HG03066 (cell line): ENCODE results near the gene GOLGA8N.
"Not testable (repeated sequence)": the region's sequence is repeated elsewhere in the genome, so short reads cannot be mapped to it uniquely, and the experiment has no call there.

Experiments used
- ATAC-seq: cut with Tn5 transposase; IDR thresholded peaks from one replicate; pipeline ENCODE4 v1.9.1; 2021; ENCODE audit warnings: low read depth; ENCODE audit not compliant: unreplicated experiment

GOLGA8N gene

DNA sequence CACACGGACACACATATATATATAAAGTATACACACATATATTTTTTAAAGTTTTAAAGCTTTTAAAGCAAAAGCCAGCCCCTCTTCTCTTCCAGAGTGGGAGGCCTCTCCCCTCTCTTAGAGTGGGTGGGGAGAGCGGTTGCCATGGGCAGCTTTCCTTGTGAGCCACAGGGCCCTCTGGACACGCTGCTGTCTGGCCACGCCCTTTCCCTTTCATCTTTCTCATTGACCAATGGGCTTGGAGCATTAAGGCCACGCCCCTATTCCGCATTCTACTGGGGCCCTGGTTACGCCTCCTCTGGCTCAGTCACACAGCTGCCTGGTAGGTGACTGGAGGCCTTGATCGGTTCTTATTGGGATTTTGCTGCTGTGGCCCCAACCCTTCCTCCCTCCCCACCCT lies at the start of gene GOLGA8N:
TSS of gene GOLGA8N (plus strand) at position 306 of the 400 bp plus-strand sequence.
- ATAC-seq, result not testable (repeated sequence)

DNA sequence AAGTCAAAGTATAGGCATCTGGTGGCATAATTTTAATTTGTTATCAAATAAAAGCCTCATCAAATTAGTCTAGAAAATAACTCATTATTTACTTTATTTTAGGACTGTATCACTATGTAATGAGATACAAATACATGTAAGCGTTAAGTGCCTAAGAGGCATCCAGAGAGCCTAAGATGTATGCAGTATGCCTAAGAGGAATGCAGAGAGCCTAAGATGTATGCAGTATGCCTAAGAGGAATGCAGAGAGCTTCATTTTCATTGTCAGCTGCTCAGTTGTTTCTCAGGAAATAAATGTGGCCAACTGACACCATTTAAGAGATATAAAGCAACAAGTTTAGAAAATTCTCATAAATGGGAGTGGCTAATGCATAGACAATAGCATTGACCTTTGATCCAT lies 49.8 kb upstream of the GOLGA8N start:
- ATAC-seq, result not testable (repeated sequence)

DNA sequence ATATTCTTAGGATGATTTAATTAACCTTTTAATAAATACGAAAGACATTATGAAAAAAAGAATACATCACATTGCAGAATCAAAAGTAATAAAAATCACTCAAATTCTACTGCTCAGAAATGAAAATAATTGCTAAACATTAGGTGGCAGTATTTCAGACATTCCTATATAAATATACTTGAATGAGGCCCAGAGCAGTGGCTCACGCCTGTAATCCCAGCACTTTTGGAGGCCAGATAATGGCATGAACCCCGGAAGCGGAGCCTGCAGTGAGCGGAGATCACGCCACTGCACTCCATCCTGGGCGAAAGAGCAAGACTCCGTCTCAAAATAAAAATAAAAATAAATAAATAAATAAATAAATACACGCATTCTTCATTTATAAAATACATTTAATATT lies 48.1 kb upstream of the GOLGA8N start:
- ATAC-seq, result not testable (repeated sequence)

DNA sequence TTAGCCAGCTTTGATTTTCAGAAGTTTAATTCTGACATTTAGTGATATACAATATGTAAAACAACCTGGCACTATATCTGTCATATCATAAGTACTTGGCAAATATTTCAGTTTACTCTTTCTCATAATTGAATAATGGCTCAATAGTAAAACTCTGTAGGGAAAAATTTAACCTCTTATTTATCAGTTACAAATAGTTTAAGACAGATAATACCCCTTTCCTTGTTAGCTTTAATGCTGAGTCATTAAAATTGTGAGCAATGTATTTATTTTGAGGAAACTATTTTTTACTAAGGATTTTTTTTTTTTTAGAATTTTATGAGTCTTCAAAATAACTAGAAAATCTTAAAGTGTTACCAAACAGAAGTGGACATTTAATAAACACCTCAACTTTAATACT lies 38.7 kb upstream of the GOLGA8N start:
- ATAC-seq, result not testable (repeated sequence)

DNA sequence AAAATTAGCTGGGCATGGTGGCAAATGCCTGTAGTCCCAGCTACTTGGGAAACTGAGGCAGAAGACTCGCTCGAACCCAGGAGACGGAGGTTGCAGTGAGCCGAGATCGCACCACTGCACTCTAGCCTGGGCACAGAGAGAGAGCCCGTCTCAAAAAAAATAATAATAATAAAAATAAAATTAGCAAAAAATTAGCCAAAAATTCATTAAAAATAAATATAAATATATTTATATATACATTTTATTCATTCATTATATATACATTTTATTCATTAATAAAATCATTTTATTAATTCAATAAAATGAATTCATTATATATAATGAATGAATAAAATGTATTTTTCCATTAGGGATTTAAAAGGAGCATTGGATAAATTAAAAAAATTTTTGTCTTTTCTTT lies 31.1 kb upstream of the GOLGA8N start:
- not testable (repeated sequence) for ATAC-seq

DNA sequence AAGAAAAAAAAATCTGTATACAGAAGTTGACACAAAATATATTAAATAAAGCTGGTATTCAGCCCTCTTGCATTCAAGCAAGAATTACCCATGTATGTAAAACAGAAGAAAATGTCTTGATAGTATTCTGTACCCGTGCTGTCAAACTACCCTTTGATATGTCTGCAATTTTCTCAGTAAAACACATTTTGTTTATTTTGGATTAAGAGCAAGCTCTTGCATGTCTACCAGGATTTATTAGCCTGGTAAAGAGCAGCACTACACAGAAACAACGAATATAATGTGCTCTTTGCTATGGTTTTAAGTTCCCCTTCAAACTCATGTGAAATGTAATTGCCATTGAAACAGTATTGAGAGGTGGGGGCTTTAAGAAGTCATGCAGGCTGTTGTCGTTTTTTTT lies 24.3 kb upstream of the GOLGA8N start:
- not testable (repeated sequence) for ATAC-seq

DNA sequence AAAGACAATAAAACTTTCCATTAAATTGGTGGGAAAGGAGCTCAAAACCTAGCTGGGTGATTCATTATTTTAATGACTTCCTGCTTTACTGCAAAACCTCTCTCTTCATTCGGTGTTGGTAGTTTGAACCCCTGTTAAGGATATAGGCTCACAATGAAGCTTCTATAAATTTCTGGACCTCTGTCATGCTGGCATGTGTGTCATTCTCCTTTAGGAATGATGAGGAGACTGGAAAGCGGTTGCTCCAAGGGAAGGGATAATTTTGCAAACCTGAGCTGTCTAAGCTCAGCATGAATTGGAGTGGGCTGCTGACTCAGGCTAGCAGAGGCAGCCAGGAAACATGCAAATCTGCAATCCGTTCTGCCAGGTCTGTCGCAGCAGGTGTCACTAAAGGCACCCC lies 14.8 kb upstream of the GOLGA8N start:
- ATAC-seq, result not testable (repeated sequence)

DNA sequence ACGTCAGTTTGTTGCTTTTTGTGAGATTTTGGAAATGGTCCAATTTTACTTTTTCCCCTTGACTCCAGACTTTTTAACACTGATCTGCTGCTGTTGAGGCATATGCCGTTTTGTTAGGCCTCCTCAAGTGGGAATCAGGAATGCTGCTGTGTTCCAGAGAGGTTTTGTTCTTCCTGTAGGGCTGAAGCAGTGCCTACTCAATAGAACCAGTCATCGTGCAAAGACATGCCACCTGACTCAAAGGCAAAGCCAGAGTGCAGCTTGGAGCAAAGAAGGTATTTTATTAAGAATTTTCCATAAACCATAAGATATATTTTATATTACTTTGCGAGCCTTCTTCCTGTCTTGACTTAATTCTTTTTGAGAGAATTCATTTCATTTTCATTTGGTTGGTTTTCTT lies 7.4 kb upstream of the GOLGA8N start:
- not testable (repeated sequence) for ATAC-seq

DNA sequence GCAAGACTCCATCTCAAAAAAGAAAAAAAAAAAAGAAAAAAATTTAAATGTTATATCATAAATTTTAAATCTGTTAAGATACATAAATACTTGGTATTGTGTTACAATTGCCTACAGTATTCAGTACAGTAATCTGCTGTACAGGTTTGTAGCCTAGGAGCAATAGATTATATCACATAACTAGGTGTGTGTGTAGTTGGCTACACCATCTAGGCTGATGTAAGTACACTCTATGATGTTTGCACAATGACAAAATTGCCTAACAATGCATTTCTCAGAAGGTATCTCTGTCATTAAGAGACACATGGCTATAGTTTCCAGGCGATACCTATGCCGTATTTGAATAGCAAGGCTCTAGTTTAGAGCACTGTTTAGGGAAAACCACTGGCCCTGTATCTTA lies 16.3 kb downstream of the GOLGA8N start:
- ATAC-seq, result not testable (repeated sequence)

DNA sequence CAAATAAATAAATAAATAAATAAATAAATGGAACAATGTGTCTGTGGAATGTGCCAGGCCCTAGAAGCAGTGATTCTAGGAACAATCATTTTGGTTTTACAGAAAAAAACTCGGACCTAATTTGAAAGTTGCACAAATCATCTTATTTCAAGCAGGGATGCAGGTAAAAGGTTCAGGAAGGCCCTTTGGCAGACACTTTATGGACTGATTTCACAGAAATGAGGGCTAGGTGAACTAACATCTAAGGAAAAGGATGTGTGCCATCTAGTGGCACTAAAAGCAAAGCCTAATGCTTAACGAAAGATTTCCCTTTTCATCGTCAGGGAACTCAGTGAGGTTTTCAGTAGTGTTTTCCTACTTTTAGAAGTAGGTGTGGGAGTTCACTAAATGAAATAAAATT lies 17.5 kb downstream of the GOLGA8N start:
- ATAC-seq, result not testable (repeated sequence)

DNA sequence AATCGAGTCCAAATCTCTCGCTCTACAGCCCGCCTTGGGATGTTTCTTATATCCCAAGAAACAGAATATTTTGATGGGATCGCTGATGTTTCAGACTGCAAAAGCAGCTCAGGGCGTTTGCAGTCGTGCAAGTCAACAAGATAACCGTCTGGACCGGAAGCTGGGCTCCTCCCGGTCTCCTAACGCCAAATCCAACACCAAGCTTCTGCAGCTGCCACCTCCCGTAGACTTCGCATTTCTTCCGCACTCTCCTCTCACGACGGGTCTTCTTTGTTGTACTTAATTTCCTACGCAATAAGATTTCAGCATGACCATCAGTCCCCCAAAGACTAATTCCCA lies 21.4 kb downstream of the GOLGA8N start:
- peak; percentile 25 for ATAC-seq

DNA sequence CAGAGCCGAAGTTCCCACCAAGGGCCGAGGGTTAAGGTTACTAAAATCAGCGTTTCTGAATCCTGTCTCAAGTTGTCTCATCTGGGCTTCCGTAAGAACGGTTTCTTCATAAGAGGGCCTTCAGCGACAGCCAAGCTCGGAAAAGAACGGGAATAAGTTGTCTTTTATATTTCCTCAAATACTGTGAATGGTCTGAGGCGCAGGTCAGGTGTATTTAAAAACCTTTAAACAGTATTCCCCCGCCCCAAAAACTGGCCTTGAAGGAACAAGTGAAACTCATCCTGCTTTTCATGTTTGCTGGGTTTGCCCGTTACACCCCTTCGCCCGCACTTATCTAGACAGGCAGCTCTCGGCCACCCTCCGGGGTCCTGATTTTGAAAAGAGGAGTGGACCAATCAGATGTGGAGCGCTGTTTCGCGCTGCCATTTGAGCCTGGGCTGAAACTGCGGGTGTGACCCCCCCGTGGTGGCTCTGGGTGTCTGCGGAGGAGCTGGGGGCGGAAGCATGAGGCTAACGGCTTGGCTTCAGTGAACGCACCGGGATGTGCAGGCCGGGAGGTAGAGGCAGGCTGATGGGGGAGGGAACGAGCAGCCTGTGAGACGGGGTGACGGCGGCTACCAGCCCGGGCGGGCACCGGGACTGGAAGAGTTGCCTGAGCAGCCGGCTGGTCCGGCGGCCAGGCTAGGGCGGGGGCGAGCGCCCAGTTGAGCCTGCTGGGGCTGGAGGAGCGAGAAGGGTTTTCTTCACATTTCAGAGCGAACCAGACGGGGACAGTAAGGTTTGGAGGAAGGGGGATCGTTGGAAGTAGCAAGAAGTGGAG lies 22.0 kb downstream of the GOLGA8N start, which contains the start of gene ARHGAP11A:
TSS of gene ARHGAP11A (plus strand) at position 454 of the 820 bp plus-strand sequence. CDS start 708 bp downstream, outside the sequence.
- ATAC-seq, result peak; percentile 64

DNA sequence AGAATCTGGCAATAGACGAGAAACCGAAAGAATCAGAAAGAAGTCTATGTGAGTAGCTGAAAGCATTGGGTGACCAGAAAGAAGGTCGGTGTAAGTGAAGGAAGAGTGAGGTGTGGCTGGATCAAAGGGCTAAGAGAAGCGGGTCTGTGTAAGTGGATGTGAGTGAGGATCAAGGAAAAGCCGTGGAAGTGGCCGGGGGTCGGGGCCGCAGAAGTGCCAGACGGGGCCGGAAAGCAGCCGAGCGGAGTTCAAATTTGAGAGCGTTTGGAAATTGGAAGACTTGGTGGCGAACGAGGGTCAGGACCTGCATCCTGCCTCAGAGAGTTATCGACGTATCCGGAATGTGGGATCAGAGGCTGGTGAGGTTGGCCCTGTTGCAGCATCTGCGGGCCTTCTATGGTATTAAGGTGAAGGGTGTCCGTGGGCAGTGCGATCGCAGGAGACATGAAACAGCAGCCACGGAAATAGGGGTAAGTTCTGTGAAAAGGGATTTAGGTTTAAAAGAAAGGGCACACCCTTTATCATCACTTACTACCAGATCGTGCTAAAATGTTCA lies 22.7 kb downstream of the GOLGA8N start:
- peak; percentile 20 for ATAC-seq

DNA sequence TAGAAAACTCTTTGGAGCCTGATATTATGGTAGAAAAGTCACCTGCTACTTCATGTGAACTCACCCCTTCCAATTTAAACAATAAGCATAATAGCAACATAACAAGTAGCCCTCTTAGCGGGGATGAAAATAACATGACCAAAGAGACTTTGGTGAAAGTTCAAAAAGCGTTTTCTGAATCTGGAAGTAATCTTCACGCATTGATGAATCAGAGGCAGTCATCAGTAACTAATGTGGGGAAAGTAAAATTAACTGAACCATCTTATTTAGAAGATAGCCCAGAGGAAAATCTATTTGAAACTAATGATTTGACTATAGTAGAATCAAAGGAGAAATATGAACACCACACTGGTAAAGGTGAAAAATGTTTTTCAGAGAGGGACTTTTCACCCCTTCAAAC lies 43.2 kb downstream of the GOLGA8N start:
- ATAC-seq, result no peak

DNA sequence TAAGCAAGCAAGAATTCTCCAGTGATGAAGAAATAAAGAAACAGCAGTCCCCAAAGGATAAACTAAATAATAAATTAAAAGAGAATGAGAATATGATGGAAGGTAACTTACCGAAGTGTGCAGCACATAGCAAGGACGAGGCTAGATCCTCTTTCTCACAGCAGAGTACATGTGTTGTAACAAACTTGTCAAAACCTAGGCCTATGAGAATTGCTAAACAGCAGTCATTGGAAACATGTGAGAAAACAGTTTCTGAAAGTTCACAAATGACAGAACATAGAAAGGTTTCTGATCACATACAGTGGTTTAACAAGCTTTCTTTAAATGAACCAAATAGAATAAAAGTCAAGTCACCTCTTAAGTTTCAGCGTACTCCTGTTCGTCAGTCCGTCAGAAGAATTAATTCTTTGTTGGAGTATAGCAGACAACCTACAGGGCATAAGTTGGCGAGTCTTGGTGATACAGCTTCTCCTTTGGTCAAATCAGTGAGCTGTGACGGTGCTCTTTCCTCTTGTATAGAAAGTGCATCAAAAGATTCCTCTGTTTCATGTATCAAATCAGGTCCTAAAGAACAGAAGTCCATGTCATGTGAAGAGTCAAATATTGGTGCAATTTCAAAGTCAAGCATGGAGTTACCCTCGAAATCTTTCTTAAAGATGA lies 43.8 kb downstream of the GOLGA8N start:
- no peak for ATAC-seq

DNA sequence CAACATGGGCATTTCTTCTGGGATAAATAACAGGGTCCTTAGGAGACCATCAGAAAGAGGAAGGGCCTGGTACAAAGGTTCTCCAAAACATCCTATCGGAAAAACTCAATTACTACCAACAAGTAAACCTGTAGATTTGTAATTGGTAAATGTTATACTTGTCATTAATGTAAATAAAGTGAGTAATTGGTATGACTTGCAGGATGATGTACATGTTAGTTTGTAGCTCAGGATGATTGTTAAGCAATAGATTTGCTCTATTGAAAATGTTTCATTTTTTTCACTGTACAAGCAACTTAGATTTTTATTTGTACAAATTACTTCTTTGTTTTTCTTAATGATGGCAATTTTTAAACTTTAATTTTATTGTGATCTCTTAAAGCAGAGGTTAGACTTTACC lies 44.4 kb downstream of the GOLGA8N start:
- no peak for ATAC-seq

DNA sequence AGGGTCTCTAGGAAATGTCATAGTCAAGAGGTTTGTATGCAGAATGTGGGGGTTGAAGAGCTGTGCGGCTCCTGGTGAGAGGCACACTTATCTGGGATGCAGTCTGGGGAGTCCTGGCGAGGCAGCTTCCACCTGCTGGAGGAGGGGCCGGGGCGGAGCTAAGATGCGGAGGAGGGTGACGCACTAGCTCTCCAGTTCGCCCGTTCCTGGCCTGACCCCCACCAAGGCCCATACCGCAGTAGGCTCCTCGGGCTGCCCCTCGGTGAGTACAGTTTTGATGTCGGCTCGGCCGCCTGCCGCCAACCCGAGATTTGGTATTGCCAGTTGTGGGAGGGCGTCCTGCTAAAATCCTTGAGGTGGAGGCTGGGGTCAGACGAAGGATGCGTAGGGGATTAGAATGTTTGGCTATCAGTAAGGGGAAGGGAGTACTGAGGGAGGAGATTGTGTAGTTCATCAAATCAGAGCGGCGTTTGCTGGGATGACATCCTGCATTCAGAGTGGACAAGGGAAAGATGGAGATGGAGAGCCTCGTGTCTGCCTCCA lies 48.3 kb downstream of the GOLGA8N start, which contains the start of gene SCG5:
TSS of gene SCG5 (plus strand) at position 194 of the 543 bp plus-strand sequence. CDS start 1,883 bp downstream, outside the sequence.
- no peak for ATAC-seq

DNA sequence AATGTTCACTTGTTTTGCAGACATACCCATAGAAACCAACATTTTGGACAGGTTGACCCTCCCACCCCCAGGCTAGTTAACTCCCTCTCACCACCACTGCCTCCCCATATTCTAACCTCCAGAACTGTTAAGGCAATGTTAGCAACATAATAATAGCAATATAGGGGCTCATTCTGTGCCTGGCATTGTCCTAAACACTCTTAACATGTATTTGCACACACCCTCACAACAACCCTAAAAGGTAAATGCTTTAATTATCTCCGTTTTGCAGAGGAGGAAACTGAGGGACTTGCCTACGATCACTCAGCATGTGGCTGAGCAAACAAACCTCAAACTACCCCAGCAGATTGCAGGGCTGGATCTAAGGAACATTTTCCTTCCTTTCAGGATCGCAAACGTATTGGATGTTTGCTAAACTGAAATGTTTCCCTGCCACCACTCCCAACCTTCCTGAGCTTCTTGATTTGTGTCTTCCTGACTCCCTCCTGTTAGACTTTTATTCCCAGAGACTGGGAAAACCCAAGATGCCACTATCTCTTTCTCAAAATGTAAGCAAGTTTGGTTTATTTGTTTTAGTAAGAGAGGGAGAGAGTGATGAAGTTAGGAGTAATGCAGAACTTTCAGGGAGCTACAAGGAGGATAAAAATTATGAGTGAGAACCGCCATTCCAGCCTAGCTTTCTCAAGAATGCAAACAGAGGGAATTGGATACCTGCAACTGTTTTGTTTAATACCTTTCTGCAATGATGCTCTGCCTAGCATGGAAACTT lies 49.6 kb downstream of the GOLGA8N start:
- ATAC-seq, result no peak

DNA sequence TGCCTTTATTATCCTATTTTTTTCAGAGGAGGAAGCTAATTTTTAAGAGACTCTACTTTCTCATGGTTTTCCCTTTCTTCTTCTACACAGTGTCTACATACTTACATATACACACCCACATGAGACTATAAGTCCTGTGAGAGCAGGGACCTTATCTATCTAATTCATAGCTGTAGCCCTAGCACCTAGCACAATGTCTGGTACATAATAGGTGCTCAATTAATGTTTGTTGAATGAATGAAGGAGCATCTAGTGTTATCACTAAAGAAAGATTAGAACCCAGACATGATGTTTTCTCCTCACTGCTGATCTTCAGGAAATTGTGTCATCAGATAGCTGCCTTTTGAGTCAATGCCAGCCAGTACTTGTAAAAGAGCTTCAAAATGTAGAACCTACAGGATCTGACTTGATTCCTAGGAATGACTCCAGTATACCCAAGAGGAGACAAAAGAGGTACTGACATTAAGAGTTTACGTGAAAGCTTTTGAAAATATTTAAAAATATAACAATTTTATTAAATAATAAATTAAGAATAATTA lies 50.7 kb downstream of the GOLGA8N start:
- no peak for ATAC-seq

DNA sequence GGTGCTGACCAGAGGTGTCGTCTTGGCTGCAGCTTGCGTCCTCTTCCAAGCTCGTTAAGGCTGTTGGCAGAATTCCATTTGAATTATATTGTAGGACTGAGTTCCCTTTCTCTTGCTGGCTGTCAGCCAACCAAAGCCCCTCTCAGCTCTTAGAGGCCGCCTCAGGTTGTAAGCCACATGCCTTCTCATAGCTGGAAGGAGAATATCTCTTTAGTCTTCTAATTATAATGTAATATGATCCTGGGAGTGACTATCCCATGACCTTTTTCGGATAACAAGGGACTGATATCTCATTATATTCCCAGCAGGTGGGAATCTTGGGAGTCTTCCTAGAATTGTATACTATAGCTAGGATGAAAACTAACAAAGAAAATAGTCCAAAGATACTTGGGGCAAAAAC lies 53.0 kb downstream of the GOLGA8N start:
- ATAC-seq, result no peak
